Upper lobe of left lung (tissue), 6 donors: ENCODE results near the gene TNFRSF18. TPM values are rescaled to one million over a fixed set of nuclear protein-coding genes. Genes with fewer than 3 reads are reported as not detected.

Experiments
- ATAC-seq, 2 donors: fragments of 200-7000 bp; cut with Tn5 transposase; one replicate each; pipeline ENCODE4 v1.9.1; 2022; ENCODE audit warnings: mild to moderate bottlenecking in 2 of 2, moderate library complexity in 2 of 2; ENCODE audit not compliant: low FRiP score in 2 of 2
- DNase-seq, 2 donors: peaks; one replicate each; pipeline ENCODE4 v3.0.0-alpha.2; 2019 to 2020
- H3K27ac ChIP-seq, 4 donors: fragments of 200-600 bp; sonication (generic); one replicate each; pipeline ENCODE4 v1.5.1; 2016 to 2019
- H3K27me3 ChIP-seq, 4 donors: fragments of 200-600 bp; sonication (generic); one replicate each; pipeline ENCODE4 v1.5.1; 2017 to 2019
- H3K36me3 ChIP-seq, 4 donors: fragments of 200-600 bp; sonication (generic); one replicate each; pipeline ENCODE4 v1.5.1; 2016 to 2019
- H3K4me1 ChIP-seq, 4 donors: fragments of 200-600 bp; sonication (generic); one replicate each; pipeline ENCODE4 v1.5.1; 2018 to 2019
- H3K4me3 ChIP-seq, 4 donors: fragments of 200-600 bp; sonication (generic); one replicate each; pipeline ENCODE4 v1.5.1; 2017 to 2019; ENCODE audit warnings: mild to moderate bottlenecking in 2 of 4, moderate library complexity in 1 of 4
- H3K9me3 ChIP-seq, 4 donors: fragments of 200-600 bp; sonication (generic); one replicate each; pipeline ENCODE4 v1.5.1; 2018 to 2019
- EP300 ChIP-seq, 4 donors: sonication (generic); formaldehyde crosslinking; IDR thresholded peaks; one replicate each; pipeline ENCODE4 v1.5.1; 2017; ENCODE audit warnings: antibody characterized with exemption in 4 of 4, control low read depth in 2 of 4
- POLR2A ChIP-seq, 4 donors: fragments of 450-650 bp; IDR thresholded peaks; one replicate each; pipeline ENCODE4 v1.5.1; 2016 to 2017; ENCODE audit warnings: antibody characterized with exemption in 4 of 4, mild to moderate bottlenecking in 2 of 4
- POLR2AphosphoS5 ChIP-seq, 2 donors: sonication (generic); formaldehyde crosslinking; IDR thresholded peaks; one replicate each; pipeline ENCODE4 v1.5.1; 2017; ENCODE audit warnings: antibody characterized with exemption in 2 of 2
- WGBS, 2 donors: methylation state at CpG; one replicate each; pipeline ENCODE4 v1.1.5; 2017 to 2018; 5-methylcytosine and 5-hydroxymethylcytosine counted together
- total RNA-seq, 6 donors: library from RNA; depleted of rRNA in 4 of 6; stranded (reverse); fragments of >200 nt in 4 of 6; gene quantifications; one replicate each; pipeline versions ENCODE4 v1.1.0 to v1.2.1, GENCODE V29; 2016 to 2021
- TF ChIP-seq, protein P1 (sequence below), 6 experiments: fragments of 450-650 bp in 4 of 6; fragments of 200-600 bp in 2 of 6; sonication (generic) in 2 of 6; IDR thresholded peaks; one replicate each; pipeline ENCODE4 v1.5.1; 2016 to 2019; ENCODE audit warnings: antibody characterized with exemption in 6 of 6
- donor health status: DM: no; HTN: no; CAD: no; lungs with moderate emphysema.
- donor health status: DM: no; HTN: yes; CAD: no; lungs with severe emphysema.

TNFRSF18 gene
- total RNA-seq, 6 donors from 2014 or later = 0.89 to 3.4 (median 2.1) TPM; not detected in 1

DNA sequence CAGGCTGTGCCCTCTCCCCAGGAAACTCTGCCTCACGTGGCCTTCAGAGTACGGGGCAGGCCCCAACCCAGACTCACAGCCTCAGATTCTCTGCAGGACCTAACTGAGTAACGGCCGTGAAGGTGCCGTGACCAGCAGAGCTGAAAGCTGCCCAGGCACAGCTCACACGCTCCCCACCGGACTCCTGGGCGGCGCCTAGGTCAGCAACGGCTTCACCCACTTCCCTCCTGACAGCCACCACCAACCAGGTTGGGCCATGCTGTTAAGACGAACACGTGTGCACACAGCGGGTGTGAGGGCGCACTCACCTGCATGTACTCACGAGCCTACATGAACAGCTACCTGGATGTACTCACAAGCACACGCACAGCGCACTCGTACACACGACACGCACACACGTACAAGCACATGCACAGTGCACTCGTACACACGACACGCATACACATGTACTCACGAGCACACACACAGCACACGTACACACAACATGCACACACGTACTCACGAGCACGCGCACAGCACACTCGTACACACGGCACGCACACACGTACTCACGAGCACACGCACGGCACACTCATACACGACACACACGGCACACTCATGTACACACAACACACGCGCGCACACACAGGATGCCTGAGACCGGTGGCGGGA lies 16.3 kb upstream of the TNFRSF18 start:
- H3K27ac ChIP-seq = no peak overlapping the region
- DNase-seq = no peak
- no peak for ATAC-seq
- H3K4me3 ChIP-seq = no peak overlapping the region
- peaks cover 0 to 5% (median 0%) of the 10 kb centered on the region in 4 donors for H3K4me1 ChIP-seq
- WGBS, 2 donors = 98% methylated on average over 37 to 41 of the region's 44 CpGs
- TF ChIP-seq, protein P1, sequence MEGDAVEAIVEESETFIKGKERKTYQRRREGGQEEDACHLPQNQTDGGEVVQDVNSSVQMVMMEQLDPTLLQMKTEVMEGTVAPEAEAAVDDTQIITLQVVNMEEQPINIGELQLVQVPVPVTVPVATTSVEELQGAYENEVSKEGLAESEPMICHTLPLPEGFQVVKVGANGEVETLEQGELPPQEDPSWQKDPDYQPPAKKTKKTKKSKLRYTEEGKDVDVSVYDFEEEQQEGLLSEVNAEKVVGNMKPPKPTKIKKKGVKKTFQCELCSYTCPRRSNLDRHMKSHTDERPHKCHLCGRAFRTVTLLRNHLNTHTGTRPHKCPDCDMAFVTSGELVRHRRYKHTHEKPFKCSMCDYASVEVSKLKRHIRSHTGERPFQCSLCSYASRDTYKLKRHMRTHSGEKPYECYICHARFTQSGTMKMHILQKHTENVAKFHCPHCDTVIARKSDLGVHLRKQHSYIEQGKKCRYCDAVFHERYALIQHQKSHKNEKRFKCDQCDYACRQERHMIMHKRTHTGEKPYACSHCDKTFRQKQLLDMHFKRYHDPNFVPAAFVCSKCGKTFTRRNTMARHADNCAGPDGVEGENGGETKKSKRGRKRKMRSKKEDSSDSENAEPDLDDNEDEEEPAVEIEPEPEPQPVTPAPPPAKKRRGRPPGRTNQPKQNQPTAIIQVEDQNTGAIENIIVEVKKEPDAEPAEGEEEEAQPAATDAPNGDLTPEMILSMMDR (IDR thresholded peaks at IDR 0.05) = no peak
- no peak for TF ChIP-seq POLR2A (IDR thresholded peaks at IDR 0.05)
- TF ChIP-seq EP300 (IDR thresholded peaks at IDR 0.05) = no peak
- TF ChIP-seq POLR2AphosphoS5 (IDR thresholded peaks at IDR 0.05) = no peak
- H3K9me3 ChIP-seq = no peaks in the 10 kb centered on the region
- peaks cover 33 to 98% (median 85%) of the 10 kb centered on the region in 4 donors for H3K36me3 ChIP-seq
- H3K27me3 ChIP-seq = no peaks in the 10 kb centered on the region

DNA sequence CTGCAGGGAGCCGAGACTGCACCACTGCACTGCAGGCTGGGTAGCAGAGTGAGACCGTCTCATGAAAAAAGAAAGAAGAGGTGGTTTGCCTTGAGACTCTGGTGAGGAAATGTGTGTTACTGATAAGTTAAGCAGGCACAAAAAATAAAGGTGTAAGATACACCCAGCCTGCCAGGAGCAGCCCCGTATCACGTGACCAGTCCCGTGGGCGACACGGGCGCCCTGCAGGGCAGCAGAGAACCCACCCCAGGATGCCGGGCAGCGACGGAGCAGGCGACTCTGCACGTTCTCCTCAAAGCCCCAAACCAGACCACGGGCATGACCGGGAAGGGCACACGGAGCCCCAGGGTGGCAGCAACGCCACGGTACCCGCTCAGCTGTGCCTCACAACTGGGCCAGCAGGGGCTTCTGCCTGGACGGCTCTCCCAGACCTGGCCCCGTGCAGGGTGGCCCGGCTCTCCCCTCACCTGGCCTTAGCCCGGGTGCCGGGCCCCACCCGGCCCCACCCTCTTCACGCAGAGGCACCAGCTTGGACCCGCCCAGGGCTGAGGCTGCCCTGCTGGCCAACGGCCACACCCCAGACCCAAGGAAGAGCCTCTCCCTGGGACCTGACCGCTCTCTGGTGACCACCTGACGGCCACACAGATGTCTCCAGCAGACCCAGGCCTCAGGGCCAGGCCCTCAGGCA lies 15.6 kb upstream of the TNFRSF18 start:
- H3K4me3 ChIP-seq = no peak overlapping the region
- ATAC-seq = no peak
- no peak for DNase-seq
- TF ChIP-seq EP300 (IDR thresholded peaks at IDR 0.05) = no peak
- no peak for TF ChIP-seq POLR2AphosphoS5 (IDR thresholded peaks at IDR 0.05)
- TF ChIP-seq, protein P1 (IDR thresholded peaks at IDR 0.05) = no peak
- TF ChIP-seq POLR2A (IDR thresholded peaks at IDR 0.05) = no peak
- no peaks in the 10 kb centered on the region for H3K27me3 ChIP-seq
- H3K36me3 ChIP-seq = peaks cover 37 to 97% (median 85%) of the 10 kb centered on the region in 4 donors
- no peak overlapping the region for H3K27ac ChIP-seq
- WGBS, 2 donors = 91 to 94% methylated on average over 4 to 21 of the region's 30 CpGs
- H3K4me1 ChIP-seq = peaks cover 0 to 5% (median 0%) of the 10 kb centered on the region in 4 donors
- H3K9me3 ChIP-seq = no peaks in the 10 kb centered on the region

GRCh38 chr1:1220197-1220596 lies 13.8 kb upstream of the TNFRSF18 start:
- Histone ChIP-seq H3K9me3 (no peaks in the 10 kb centered on the region), H3K27me3 (no peaks in the 10 kb centered on the region), H3K4me3 (no peak overlapping the region), H3K27ac (no peak overlapping the region), H3K36me3 (peaks cover 33 to 91% (median 78%) of the 10 kb centered on the region in 4 donors), H3K4me1 (peaks cover under 1 to 5% (median 3%) of the 10 kb centered on the region in 4 donors)
- peak in 1 of 2 donors; percentile 54 for DNase-seq
- TF ChIP-seq EP300 (IDR thresholded peaks at IDR 0.05) = no peak
- TF ChIP-seq, protein P1 (IDR thresholded peaks at IDR 0.05) = no peak
- TF ChIP-seq POLR2AphosphoS5 (IDR thresholded peaks at IDR 0.05) = no peak
- no peak for TF ChIP-seq POLR2A (IDR thresholded peaks at IDR 0.05)
- 90% methylated on average over 24 of the region's 24 CpGs for WGBS, 2 donors
- ATAC-seq = no peak

GRCh38 chr1:1219341-1219740 lies 12.9 kb upstream of the TNFRSF18 start:
- Histone ChIP-seq H3K4me3 (no peak overlapping the region), H3K36me3 (peaks cover 33 to 84% (median 72%) of the 10 kb centered on the region in 4 donors), H3K27ac (no peak overlapping the region), H3K9me3 (no peaks in the 10 kb centered on the region), H3K27me3 (no peaks in the 10 kb centered on the region), H3K4me1 (peaks cover 7 to 13% (median 10%) of the 10 kb centered on the region in 4 donors)
- WGBS, 2 donors = 85 to 90% methylated on average over 17 to 20 of the region's 20 CpGs
- ATAC-seq = no peak
- TF ChIP-seq EP300 (IDR thresholded peaks at IDR 0.05) (no peak), POLR2AphosphoS5 (IDR thresholded peaks at IDR 0.05) (no peak), POLR2A (IDR thresholded peaks at IDR 0.05) (no peak)
- TF ChIP-seq, protein P1 (IDR thresholded peaks at IDR 0.05) = no peak
- DNase-seq = peak in 1 of 2 donors; percentile 83
